HEK293T (cell line): ENCODE data around the gene NFXL1.

Source experiments
- ARNT ChIP-seq: fragments of 450-650 bp; IDR thresholded peaks from 2 replicates; pipeline ENCODE4 v1.6.1; 2017; ENCODE audit warnings: mild to moderate bottlenecking
- BHLHE40 ChIP-seq: fragments of 450-650 bp; IDR thresholded peaks from 2 replicates; pipeline ENCODE4 v1.6.1; 2016; ENCODE audit warnings: mild to moderate bottlenecking, moderate library complexity, borderline replicate concordance
- ELF4 ChIP-seq: fragments of 450-650 bp; IDR thresholded peaks from 2 replicates; pipeline ENCODE4 v1.6.1; 2017; ENCODE audit warnings: antibody characterized with exemption
- FOXA1 ChIP-seq: fragments of 450-650 bp; IDR thresholded peaks from 2 replicates; pipeline ENCODE4 v1.6.1; 2016; ENCODE audit warnings: mild to moderate bottlenecking
- FOXK2 ChIP-seq: fragments of 450-650 bp; IDR thresholded peaks from 2 replicates; pipeline ENCODE4 v1.6.1; 2016; ENCODE audit warnings: mild to moderate bottlenecking
- FOXM1 ChIP-seq: fragments of 450-650 bp; IDR thresholded peaks from 2 replicates; pipeline ENCODE4 v1.6.1; 2017; ENCODE audit warnings: mild to moderate bottlenecking, borderline replicate concordance
- HDGF ChIP-seq: fragments of 450-650 bp; IDR thresholded peaks from 2 replicates; pipeline ENCODE4 v1.6.1; 2017; ENCODE audit warnings: antibody characterized with exemption, borderline replicate concordance
- L3MBTL2 ChIP-seq: fragments of 450-650 bp; conservative IDR thresholded peaks from 2 replicates; pipeline ENCODE4 v1.6.1; 2016; ENCODE audit warnings: mild to moderate bottlenecking
- NFRKB ChIP-seq: fragments of 450-650 bp; IDR thresholded peaks from 2 replicates; pipeline ENCODE4 v1.6.1; 2016; ENCODE audit warnings: mild to moderate bottlenecking, moderate library complexity
- SP1 ChIP-seq: fragments of 450-650 bp; IDR thresholded peaks from 2 replicates; pipeline ENCODE4 v1.6.1; 2017
- SUZ12 ChIP-seq: fragments of 450-650 bp; IDR thresholded peaks from 2 replicates; pipeline ENCODE4 v1.6.1; 2016; ENCODE audit warnings: mild to moderate bottlenecking
- TARDBP ChIP-seq: fragments of 450-650 bp; IDR thresholded peaks from 2 replicates; pipeline ENCODE4 v1.6.1; 2016
- ZNF384 ChIP-seq: fragments of 450-650 bp; IDR thresholded peaks from 2 replicates; pipeline ENCODE4 v1.6.1; 2016
- TF ChIP-seq, protein P1 (sequence below): fragments of 450-650 bp; IDR thresholded peaks from 2 replicates; pipeline ENCODE4 v1.6.1; 2016

DNA sequence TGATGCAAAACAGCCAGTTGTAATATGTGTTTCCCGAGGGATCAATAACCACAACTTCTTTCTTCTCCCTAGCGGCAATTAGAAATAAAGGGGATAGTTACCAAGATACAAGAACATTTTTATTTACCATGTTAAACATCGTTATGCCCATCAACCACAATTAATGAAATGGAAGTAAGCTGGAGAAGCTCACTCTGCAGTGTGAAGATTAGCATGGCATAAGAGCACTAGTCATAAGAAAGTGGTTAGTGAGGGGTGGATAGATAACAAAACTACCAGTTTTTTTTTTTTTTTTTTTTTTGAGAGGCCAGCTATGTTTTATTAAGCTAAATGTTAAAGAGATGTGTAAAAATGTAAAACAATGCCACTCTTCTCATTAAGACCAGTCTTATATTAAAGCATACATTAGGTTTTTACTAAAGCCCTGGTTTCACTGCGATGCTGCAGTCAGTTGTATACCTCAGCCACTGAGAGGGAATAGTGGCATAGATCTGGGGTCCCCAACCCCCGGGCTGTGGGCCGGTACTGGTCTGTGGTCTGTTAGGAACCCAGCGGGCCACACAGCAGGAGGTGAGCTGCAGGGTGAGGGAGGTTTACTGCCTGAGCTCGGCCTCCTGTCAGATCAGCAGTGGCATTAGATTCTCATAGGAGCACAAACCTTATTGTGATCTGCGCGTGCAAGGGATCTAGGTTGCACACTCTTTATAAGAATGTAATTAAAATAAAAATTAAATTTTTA lies 27.9 kb upstream of the NFXL1 start:
- TF ChIP-seq FOXA1, result no peak
- no peak for TF ChIP-seq FOXK2
- TF ChIP-seq SUZ12, result no peak
- no peak for TF ChIP-seq ZNF384
- no peak for TF ChIP-seq SP1
- TF ChIP-seq BHLHE40, result no peak
- TF ChIP-seq ELF4, result no peak
- no peak for TF ChIP-seq ARNT
- TF ChIP-seq FOXM1, result no peak
- TF ChIP-seq L3MBTL2, result no peak
- TF ChIP-seq TARDBP, result no peak
- TF ChIP-seq NFRKB, result no peak
- TF ChIP-seq, protein P1, sequence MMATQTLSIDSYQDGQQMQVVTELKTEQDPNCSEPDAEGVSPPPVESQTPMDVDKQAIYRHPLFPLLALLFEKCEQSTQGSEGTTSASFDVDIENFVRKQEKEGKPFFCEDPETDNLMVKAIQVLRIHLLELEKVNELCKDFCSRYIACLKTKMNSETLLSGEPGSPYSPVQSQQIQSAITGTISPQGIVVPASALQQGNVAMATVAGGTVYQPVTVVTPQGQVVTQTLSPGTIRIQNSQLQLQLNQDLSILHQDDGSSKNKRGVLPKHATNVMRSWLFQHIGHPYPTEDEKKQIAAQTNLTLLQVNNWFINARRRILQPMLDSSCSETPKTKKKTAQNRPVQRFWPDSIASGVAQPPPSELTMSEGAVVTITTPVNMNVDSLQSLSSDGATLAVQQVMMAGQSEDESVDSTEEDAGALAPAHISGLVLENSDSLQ, result no peak
- no peak for TF ChIP-seq HDGF
